Adrenal gland (tissue), 12 donors: ENCODE measurements around the gene TARDBP. TPM values are rescaled to one million over a fixed set of nuclear protein-coding genes. Genes with fewer than 3 reads are reported as not detected.

Experiments
- DNase-seq, 7 donors: peaks; one replicate each; pipeline ENCODE4 v3.0.0-alpha.2; 2019 to 2020
- H3K27ac ChIP-seq, 5 donors: fragments of 200-600 bp; sonication (generic) in 4 of 5; 1 replicate in 3 of 5; 2 replicates in 2 of 5; pipeline versions ENCODE4 v1.5.1 to v1.8.0; 2016 to 2020; ENCODE audit warnings: mild to moderate bottlenecking in 1 of 5
- H3K27me3 ChIP-seq: fragments of 200-600 bp; 2 replicates; pipeline ENCODE4 v1.8.0; 2021
- H3K36me3 ChIP-seq, 2 donors: fragments of 200-600 bp; replicated peaks in 1 of 2; 1 replicate in 1 of 2; 2 replicates in 1 of 2; pipeline versions ENCODE4 v1.5.1 to v1.8.0; 2018 to 2022
- H3K4me1 ChIP-seq, 2 donors: fragments of 200-600 bp; replicated peaks in 1 of 2; 1 replicate in 1 of 2; 2 replicates in 1 of 2; pipeline versions ENCODE4 v1.5.1 to v1.8.0; 2018 to 2021
- H3K4me3 ChIP-seq, 4 donors: fragments of 200-600 bp; sonication (generic) in 3 of 4; one replicate each; pipeline ENCODE4 v1.5.1; 2016 to 2018
- H3K9me3 ChIP-seq, 3 donors: fragments of 200-600 bp; sonication (generic) in 1 of 3; replicated peaks in 1 of 3; 1 replicate in 2 of 3; 2 replicates in 1 of 3; pipeline versions ENCODE4 v1.5.1 to v1.8.0; 2016 to 2021
- POLR2A ChIP-seq, 2 donors: fragments of 450-650 bp; IDR thresholded peaks; one replicate each; pipeline ENCODE4 v1.6.1; 2017; ENCODE audit warnings: antibody characterized with exemption in 2 of 2, mild to moderate bottlenecking in 2 of 2, moderate library complexity in 1 of 2
- WGBS, 4 donors: extraction: QIAGEN DNeasy Blood & Tissue Kit in 2 of 4; methylation state at CpG; one replicate each; pipeline versions ENCODE4 v1.1.5 to v1.1.7; 2013 to 2017; 5-methylcytosine and 5-hydroxymethylcytosine counted together
- intact Hi-C, 2 donors: fragments of 100-400 bp; cut with DNase I; formaldehyde crosslinking; loops; one replicate each; pipeline versions ENCODE4 v1.14.1 to v1.15.0; 2022 to 2023
- polyA plus RNA-seq, 3 donors: library from polyadenylated mRNA; stranded (reverse); fragments of 200-250 nt in 2 of 3; fragments of 350-450 nt in 1 of 3; fragmentation: Illumina TruSeq in 1 of 3; extraction: RNeasy Lipid Tissue Mini Kit (QIAGEN cat#74804) in 1 of 3; gene quantifications; one replicate each; pipeline ENCODE4 v1.2.3, GENCODE V29; 2013 to 2014
- total RNA-seq, 9 donors: library from RNA; depleted of rRNA in 4 of 9; stranded (reverse); fragments of >200 nt in 4 of 9; fragments of 120-200 nt in 1 of 9; fragmentation: NEBNext Ultra II Directional in 1 of 9; extraction: Animal tissue kit (Norgen Biotek cat#: 25700) in 1 of 9; gene quantifications; one replicate each; pipeline versions ENCODE4 v1.1.0 to v1.2.4, GENCODE V29; 2013 to 2023
- TF ChIP-seq, protein P1 (sequence below), 6 experiments: fragments of 450-650 bp in 4 of 6; fragments of 200-600 bp in 2 of 6; sonication (generic) in 1 of 6; IDR thresholded peaks; 1 replicate in 5 of 6; 2 replicates in 1 of 6; pipeline versions ENCODE4 v1.5.1 to v1.8.0; 2016 to 2021; ENCODE audit warnings: antibody characterized with exemption in 6 of 6, mild to moderate bottlenecking in 2 of 6, moderate library complexity in 1 of 6
- donor health status: healthy with polysubstance abuse.
- donor health status: Bipolar disorder and iron deficiency.
- donor health status: DM: yes; HTN: yes; CAD: no.
- donor health status: DM: no; HTN: no; CAD: no.
- donor health status: DM: no; HTN: no; CAD: no.
- donor health status: DM: yes; HTN: yes; CAD: no.

The TARDBP gene
- total and polyA plus RNA-seq, 12 donors = 45.1 to 324 (median 111) TPM

DNA sequence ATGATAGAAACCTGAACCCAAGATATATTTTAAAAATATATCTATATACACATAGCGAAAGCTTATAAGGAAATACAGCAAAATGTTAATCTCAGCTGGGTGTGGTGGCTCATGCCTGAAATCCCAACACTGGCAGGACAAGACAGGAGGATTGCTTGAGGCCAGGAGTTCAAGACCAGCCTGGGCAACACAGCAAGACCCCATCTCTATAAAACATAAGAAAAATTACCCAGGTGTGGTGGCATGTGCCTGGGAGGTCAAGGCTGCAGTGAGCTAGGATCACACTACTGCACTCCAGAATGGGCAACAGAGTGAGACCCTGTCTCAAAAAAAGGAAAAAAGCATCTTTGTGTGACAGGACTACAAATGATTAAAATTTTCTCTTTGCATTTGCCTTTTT, 53.3 kb downstream of the TARDBP start:
- H3K4me3 ChIP-seq = no peak overlapping the region
- DNase-seq = no peak
- peaks cover 4 to 9% of the 10 kb centered on the region in 2 donors for H3K4me1 ChIP-seq
- no peaks in the 10 kb centered on the region for H3K9me3 ChIP-seq
- no peak for TF ChIP-seq POLR2A (IDR thresholded peaks at IDR 0.05)
- TF ChIP-seq, protein P1, sequence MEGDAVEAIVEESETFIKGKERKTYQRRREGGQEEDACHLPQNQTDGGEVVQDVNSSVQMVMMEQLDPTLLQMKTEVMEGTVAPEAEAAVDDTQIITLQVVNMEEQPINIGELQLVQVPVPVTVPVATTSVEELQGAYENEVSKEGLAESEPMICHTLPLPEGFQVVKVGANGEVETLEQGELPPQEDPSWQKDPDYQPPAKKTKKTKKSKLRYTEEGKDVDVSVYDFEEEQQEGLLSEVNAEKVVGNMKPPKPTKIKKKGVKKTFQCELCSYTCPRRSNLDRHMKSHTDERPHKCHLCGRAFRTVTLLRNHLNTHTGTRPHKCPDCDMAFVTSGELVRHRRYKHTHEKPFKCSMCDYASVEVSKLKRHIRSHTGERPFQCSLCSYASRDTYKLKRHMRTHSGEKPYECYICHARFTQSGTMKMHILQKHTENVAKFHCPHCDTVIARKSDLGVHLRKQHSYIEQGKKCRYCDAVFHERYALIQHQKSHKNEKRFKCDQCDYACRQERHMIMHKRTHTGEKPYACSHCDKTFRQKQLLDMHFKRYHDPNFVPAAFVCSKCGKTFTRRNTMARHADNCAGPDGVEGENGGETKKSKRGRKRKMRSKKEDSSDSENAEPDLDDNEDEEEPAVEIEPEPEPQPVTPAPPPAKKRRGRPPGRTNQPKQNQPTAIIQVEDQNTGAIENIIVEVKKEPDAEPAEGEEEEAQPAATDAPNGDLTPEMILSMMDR (IDR thresholded peaks at IDR 0.05) = no peak
- 97 to 100% (median 100%) methylated on average over 1 of the region's 1 CpG for WGBS, 4 donors
- no peak overlapping the region for H3K27ac ChIP-seq
- no peaks in the 10 kb centered on the region for H3K27me3 ChIP-seq
- H3K36me3 ChIP-seq = peaks cover 0 to 68% of the 10 kb centered on the region in 2 donors
- intact Hi-C loops = no loop called here

DNA sequence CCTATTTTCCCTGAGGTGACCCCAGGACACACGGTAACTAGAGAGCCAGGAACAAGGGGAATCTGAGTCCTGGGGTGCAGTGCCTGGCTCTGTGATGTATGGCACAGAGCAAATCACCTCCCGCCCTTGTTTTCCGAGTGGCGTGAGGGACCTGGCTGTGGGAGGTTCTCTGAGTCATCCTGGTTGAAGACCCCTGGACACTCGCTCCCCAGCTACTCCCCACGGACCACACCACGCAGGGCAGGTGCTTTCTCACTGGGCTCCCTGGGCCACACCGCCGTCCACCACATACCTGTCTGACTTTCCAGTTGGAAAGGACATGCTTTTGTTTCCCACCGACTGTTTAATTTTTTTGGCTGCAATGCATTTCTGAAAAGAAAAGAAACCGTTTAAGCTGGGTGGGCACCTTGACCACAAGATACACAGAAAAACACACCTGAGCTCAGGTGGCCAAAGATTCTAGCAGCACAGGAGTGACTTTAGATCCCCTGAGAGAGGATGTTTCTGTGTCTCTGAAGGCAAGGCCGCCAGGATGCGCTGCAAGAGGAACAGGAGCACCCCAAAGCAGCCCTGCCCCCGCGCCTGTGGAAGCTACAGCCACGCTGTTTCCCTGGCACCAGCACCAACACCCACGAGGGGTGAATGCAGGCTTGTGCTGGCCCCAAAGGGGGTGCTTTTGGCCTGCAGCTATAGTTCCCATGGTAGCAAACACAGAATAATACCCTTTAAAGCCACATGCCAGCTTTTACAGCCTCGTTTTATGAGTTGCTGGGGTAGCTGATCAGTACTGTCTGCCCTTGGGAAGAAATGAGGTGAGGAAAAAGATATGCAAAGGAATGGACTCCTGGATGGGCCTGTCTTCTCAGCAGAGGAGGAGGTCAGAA, 55.5 kb downstream of the TARDBP start:
- intact Hi-C loops = no loop called here
- peak in 2 of 7 donors; percentile 9 to 12 for DNase-seq
- TF ChIP-seq, protein P1 (IDR thresholded peaks at IDR 0.05) = no peak
- no peak for TF ChIP-seq POLR2A (IDR thresholded peaks at IDR 0.05)

DNA sequence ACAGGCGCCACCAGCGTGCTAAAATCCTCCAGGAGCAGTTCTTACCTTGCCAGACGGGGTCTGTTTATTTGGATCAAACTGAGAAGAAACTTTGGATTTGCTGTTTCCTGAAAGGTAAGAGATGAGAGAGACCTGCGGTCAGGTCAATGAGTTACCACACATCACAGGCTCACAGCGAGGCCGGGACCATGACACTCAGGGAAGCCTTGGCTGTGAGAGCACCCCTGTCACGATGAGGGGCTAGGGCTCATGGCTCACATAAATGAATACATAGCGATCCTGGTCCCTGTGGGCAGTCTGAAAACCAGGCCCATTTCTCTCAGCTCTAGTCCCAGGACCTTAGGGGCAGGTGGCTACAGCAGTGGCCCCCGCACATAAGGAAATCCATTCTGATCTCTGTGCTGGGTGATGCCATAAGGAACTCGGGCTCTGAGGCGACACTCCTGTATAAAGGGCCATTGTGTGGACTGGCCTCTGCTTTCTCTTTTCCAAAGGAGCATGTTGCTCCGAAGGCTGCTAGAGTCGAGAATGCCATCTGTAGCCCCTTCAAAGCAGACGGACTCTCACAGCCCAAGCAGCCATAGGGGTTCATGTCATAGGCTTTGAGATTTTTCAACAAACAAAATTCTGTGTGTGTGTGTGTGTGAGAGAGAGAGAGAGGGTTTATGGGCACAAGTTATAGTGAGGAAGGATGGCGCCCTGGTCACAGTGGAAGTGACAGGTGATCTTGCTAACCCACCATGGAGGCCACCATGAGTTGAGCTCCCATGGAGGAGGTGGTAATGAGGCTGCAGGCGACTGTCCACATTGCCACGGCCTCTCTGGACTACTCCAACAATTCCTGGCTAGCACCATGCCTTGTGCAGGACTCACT, 56.4 kb downstream of the TARDBP start:
- Histone ChIP-seq H3K4me1 (no peaks in the 10 kb centered on the region), H3K27ac (no peak overlapping the region), H3K9me3 (no peaks in the 10 kb centered on the region), H3K27me3 (no peaks in the 10 kb centered on the region), H3K4me3 (no peak overlapping the region), H3K36me3 (peaks cover 0 to 93% of the 10 kb centered on the region in 2 donors)
- WGBS, 4 donors = 91 to 93% (median 92%) methylated on average over 9 to 17 of the region's 17 CpGs
- DNase-seq = peak in 2 of 7 donors; percentile 9 to 17
- intact Hi-C loops = no loop called here
- TF ChIP-seq POLR2A (IDR thresholded peaks at IDR 0.05) = no peak
- TF ChIP-seq, protein P1 (IDR thresholded peaks at IDR 0.05) = no peak

More for the DNA sequence above, 55.5 kb downstream of the TARDBP start:
- Histone ChIP-seq H3K27ac (no peak overlapping the region), H3K4me3 (no peak overlapping the region), H3K4me1 (no peaks in the 10 kb centered on the region), H3K27me3 (no peaks in the 10 kb centered on the region), H3K9me3 (no peaks in the 10 kb centered on the region), H3K36me3 (peaks cover 0 to 90% of the 10 kb centered on the region in 2 donors)
- WGBS, 4 donors = 89 to 95% (median 89%) methylated on average over 12 to 18 of the region's 18 CpGs

DNA sequence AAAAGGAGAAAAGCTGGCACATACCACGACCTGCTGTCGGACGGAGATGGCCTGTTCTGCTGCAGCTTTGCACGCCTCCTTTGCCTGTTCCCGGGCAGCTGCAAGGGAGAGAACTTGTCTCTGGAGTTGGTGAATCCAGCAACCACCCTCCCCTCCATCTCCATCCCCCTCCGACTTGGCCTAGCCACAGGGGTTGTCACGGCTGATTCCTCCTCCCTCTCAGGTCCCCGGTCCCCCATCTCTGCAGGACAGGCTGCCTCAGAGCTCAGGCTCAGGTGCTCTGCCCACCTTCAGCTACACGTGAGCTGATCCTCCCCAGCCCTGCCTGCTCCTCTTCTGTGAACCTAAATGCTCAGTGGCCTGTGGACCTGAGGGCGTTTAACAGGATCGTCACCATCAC, 58.4 kb downstream of the TARDBP start:
- Histone ChIP-seq H3K4me1 (no peaks in the 10 kb centered on the region), H3K27ac (no peak overlapping the region), H3K4me3 (no peak overlapping the region), H3K27me3 (no peaks in the 10 kb centered on the region), H3K9me3 (no peaks in the 10 kb centered on the region), H3K36me3 (peaks cover 0 to 95% of the 10 kb centered on the region in 2 donors)
- intact Hi-C loops = no loop called here
- DNase-seq = peak in 2 of 7 donors; percentile 12 to 42
- WGBS, 4 donors = 82 to 93% (median 88%) methylated on average over 11 of the region's 11 CpGs
- TF ChIP-seq POLR2A (IDR thresholded peaks at IDR 0.05) = no peak
